Ovary (tissue), 9 donors: ENCODE measurements around the gene DNAL4. TPM values are rescaled to one million over a fixed set of nuclear protein-coding genes. Genes with fewer than 3 reads are reported as not detected.

Experiments
- DNase-seq, 5 donors: peaks; one replicate each; pipeline ENCODE4 v3.0.0-alpha.2; 2019 to 2020
- H3K27ac ChIP-seq, 2 donors: fragments of 200-600 bp; one replicate each; pipeline versions ENCODE4 v1.5.1 to v1.8.0; 2019 to 2022
- H3K27me3 ChIP-seq: fragments of 200-600 bp; one replicate; pipeline ENCODE4 v1.8.0; 2022
- H3K36me3 ChIP-seq: fragments of 200-600 bp; sonication (generic); one replicate; pipeline ENCODE4 v1.5.1; 2019
- H3K4me1 ChIP-seq: one replicate; pipeline ENCODE4 v1.8.1; 2013; ENCODE audit warnings: mild to moderate bottlenecking, moderate library complexity; ENCODE audit not compliant: insufficient read depth
- H3K4me3 ChIP-seq: fragments of 200-600 bp; sonication (generic); one replicate; pipeline ENCODE4 v1.5.1; 2017
- H3K9me3 ChIP-seq, 2 donors: fragments of 200-600 bp in 1 of 2; sonication (generic) in 1 of 2; one replicate each; pipeline versions ENCODE4 v1.5.1 to v1.8.1; 2013 to 2019; ENCODE audit warnings: mild to moderate bottlenecking in 1 of 2, moderate library complexity in 1 of 2
- EP300 ChIP-seq: sonication (generic); formaldehyde crosslinking; IDR thresholded peaks from one replicate; pipeline ENCODE4 v1.6.1; 2017; ENCODE audit warnings: antibody characterized with exemption
- POLR2A ChIP-seq: fragments of 450-650 bp; IDR thresholded peaks from one replicate; pipeline ENCODE4 v1.6.1; 2017; ENCODE audit warnings: antibody characterized with exemption, mild to moderate bottlenecking, moderate library complexity
- WGBS, 3 donors: extraction: QIAGEN DNeasy Blood & Tissue Kit in 1 of 3; methylation state at CpG; one replicate each; pipeline versions ENCODE4 v1.1.5 to v1.1.7; 2013 to 2017; 5-methylcytosine and 5-hydroxymethylcytosine counted together
- intact Hi-C, 4 donors: fragments of 100-400 bp; cut with DNase I; formaldehyde crosslinking; loops; one replicate each; pipeline versions ENCODE4 v1.11.0 to v1.15.1; 2022 to 2023
- polyA plus RNA-seq, 2 donors: library from polyadenylated mRNA; stranded (reverse); fragments of 200-250 nt in 1 of 2; fragments of 350-450 nt in 1 of 2; fragmentation: Illumina TruSeq in 1 of 2; extraction: RNeasy Lipid Tissue Mini Kit (QIAGEN cat#74804) in 1 of 2; gene quantifications; one replicate each; pipeline ENCODE4 v1.2.3, GENCODE V29; 2013 to 2014
- total RNA-seq, 7 donors: library from RNA; depleted of rRNA in 2 of 7; stranded (reverse); fragments of >200 nt in 2 of 7; fragmentation: NEBNext Ultra II Directional in 3 of 7; extraction: Animal tissue kit (Norgen Biotek cat#: 25700) in 3 of 7; gene quantifications; one replicate each; pipeline versions ENCODE4 v1.1.0 to v1.2.4, GENCODE V29; 2016 to 2023
- TF ChIP-seq, protein P1 (sequence below), 3 donors: fragments of 450-650 bp in 2 of 3; fragments of 200-600 bp in 1 of 3; IDR thresholded peaks; one replicate each; pipeline versions ENCODE4 v1.5.1 to v1.8.0; 2016 to 2022; ENCODE audit warnings: antibody characterized with exemption in 3 of 3, mild to moderate bottlenecking in 1 of 3
- donor health status: DM: no; HTN: no; CAD: no; lungs with moderate emphysema.
- donor health status: DM: no; HTN: no; CAD: no.
- donor health status: Bipolar disorder and iron deficiency.
- donor health status: DM: yes; HTN: yes; CAD: no.
- donor health status: DM: no; HTN: no; CAD: no.
- donor health status: DM: yes; HTN: yes; CAD: no.

The DNAL4 gene
- total and polyA plus RNA-seq, 9 donors, result 12.1 to 26.4 (median 16.3) TPM

DNA sequence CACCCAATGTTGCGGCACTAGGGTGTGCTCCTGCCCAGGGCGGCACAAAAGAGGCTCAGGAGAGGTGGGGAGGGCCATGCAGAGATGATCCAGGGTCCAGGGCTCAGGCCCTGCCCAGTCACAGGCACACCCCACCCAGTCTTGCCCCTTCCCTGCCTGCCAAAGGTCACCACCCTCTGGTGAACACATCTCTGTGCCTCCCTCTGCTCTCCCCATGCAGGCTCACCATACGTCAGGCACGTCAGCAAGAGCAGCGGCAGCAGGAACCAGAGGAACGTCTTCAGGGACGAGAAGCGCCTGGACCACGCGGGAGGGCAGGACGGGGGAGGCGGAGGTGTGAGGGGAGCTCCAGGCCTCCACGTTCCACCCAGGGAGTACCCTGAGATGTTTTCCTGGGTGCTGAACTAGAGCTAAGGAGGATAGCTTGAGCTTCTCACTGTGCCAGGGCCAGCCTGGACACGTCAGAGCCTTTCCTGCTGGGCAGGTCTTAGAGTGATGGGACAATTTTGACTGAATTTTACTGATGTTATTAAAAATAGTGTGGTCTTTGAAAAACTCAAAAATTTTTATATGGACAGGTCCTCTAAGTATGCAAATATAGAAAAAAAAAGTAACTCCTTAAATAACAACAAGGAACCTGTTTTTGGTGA lies 45.3 kb downstream of the DNAL4 start:
- TF ChIP-seq EP300 (no peak), POLR2A (no peak)
- TF ChIP-seq, protein P1, sequence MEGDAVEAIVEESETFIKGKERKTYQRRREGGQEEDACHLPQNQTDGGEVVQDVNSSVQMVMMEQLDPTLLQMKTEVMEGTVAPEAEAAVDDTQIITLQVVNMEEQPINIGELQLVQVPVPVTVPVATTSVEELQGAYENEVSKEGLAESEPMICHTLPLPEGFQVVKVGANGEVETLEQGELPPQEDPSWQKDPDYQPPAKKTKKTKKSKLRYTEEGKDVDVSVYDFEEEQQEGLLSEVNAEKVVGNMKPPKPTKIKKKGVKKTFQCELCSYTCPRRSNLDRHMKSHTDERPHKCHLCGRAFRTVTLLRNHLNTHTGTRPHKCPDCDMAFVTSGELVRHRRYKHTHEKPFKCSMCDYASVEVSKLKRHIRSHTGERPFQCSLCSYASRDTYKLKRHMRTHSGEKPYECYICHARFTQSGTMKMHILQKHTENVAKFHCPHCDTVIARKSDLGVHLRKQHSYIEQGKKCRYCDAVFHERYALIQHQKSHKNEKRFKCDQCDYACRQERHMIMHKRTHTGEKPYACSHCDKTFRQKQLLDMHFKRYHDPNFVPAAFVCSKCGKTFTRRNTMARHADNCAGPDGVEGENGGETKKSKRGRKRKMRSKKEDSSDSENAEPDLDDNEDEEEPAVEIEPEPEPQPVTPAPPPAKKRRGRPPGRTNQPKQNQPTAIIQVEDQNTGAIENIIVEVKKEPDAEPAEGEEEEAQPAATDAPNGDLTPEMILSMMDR (IDR thresholded peaks at IDR 0.05), result no peak
- Histone ChIP-seq H3K9me3 (no peaks in the 10 kb centered on the region), H3K36me3 (no peaks in the 10 kb centered on the region), H3K4me1 (peaks cover 3% of the 10 kb centered on the region), H3K27me3 (no peaks in the 10 kb centered on the region), H3K27ac (no peak overlapping the region), H3K4me3 (no peak overlapping the region)
- intact Hi-C loops, result no loop called here
- 66 to 71% (median 70%) methylated on average over 14 of the region's 14 CpGs for WGBS, 3 donors
- DNase-seq, result no peak

DNA sequence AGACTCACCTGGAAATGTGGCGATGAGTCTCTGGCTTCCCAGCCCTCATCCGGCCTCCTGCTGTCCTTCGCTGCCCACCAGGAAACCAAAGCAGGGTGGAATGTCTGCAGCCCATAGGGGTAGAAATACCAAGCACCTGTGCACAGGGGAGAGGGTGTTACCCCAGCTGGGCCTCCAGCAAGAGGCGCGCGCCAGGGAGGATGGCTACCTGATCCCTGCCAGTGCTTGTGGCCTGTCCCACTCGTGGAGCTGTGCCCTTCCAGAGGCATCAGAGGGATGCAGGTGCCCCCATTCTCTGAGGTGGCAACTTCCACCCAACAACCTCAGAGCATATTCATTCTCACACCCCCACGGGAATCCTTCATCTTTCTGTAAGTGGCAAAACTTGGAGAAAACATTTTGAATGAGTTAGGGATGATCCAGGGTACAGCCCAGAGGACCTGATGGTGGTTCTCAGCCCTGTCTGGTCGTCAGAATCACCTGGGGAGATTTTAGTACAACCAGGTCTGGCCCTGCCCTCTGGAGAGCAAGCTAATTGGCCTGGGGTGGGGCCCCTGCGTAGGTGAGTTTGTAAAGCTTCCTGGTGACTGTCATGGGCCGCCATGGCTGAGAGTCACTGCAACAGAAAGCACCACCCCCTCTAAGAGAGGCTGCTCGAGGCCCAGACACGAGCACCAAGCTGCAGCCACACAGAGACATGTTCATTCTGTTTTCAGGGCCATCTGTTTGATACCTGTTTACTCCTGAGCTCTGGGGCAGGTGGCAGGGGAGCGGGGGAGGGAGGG lies 48.1 kb downstream of the DNAL4 start:
- no peak overlapping the region for H3K4me3 ChIP-seq
- no peak for DNase-seq
- no peaks in the 10 kb centered on the region for H3K36me3 ChIP-seq
- intact Hi-C loops, result no loop called here
- no peaks in the 10 kb centered on the region for H3K27me3 ChIP-seq
- no peak overlapping the region for H3K27ac ChIP-seq
- H3K4me1 ChIP-seq, result peaks cover 3% of the 10 kb centered on the region
- TF ChIP-seq, protein P1 (IDR thresholded peaks at IDR 0.05), result no peak
- TF ChIP-seq POLR2A (no peak), EP300 (no peak)
- H3K9me3 ChIP-seq, result no peaks in the 10 kb centered on the region
- WGBS, 3 donors, result 89 to 93% (median 90%) methylated on average over 14 of the region's 14 CpGs

DNA sequence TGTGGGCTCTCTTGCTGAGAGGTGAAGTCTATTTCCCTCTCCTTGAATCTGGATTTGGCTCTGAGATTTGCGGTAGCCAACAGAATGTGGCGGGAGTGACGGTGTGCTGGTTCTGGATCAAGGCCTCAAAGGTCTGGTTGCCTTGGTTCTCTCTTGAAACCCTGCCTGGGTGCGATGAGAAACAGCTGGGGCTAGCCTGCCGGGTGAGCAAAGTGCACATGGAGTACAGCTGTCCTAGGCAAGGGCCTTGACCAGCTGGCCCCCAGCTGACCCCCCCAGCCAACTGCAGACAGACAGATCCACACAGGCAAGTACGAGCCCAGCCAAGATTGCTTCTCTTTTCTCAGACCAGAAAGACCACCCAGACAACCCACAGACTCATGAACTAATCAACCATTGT lies 49.0 kb downstream of the DNAL4 start:
- WGBS, 3 donors, result 12 to 37% (median 22%) methylated on average over 6 of the region's 6 CpGs
- peak in 2 of 5 donors; percentile 55 to 78 for DNase-seq
- no peaks in the 10 kb centered on the region for H3K27me3 ChIP-seq
- no peak overlapping the region for H3K27ac ChIP-seq
- no peaks in the 10 kb centered on the region for H3K36me3 ChIP-seq
- no peaks in the 10 kb centered on the region for H3K9me3 ChIP-seq
- H3K4me1 ChIP-seq, result peaks cover 3% of the 10 kb centered on the region
- no peak overlapping the region for H3K4me3 ChIP-seq
- intact Hi-C loops, result no loop called here
- TF ChIP-seq, protein P1 (IDR thresholded peaks at IDR 0.05), result no peak
- no peak for TF ChIP-seq EP300
- no peak for TF ChIP-seq POLR2A

DNA sequence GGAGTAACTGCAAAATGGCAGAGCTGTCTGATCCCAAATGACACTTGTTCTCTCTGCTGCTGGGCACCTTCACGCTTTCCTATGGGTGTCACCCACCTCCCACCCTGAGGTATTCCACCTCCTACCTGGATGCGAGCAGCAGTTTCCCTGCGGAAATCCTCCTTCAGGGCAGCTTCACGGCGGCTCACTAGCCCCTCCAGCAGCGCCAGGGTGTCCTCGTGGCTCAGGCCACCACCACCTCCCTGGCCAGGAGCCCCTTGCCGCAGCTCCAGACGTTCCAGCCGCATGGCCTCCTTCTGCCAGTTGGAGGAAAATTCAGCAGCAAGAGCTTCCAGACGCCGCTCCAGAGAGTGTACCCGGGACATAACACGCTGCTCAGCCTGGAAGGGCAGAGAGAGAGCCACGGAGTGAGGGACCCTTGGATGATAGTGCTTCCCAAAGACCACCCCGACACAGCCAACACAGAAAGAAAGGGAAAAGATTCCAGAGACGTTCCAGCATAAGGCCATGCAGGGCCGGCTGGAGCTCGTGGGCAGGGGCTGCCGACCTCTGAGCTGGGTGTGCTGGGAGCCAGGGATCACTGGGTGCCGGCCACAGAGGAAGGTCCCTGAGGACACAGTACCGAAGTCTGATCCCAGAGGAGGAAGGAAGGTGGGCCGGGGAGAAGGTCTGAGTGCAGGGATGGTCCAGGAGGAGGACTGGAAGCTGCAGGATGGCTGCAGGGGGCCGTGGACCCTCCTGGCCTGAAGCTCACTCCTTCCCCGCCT lies 51.6 kb downstream of the DNAL4 start:
- H3K4me1 ChIP-seq, result peaks cover 3% of the 10 kb centered on the region
- H3K27ac ChIP-seq, result no peak overlapping the region
- no peak for DNase-seq
- H3K36me3 ChIP-seq, result no peaks in the 10 kb centered on the region
- H3K9me3 ChIP-seq, result no peaks in the 10 kb centered on the region
- TF ChIP-seq, protein P1 (IDR thresholded peaks at IDR 0.05), result no peak
- TF ChIP-seq POLR2A (no peak), EP300 (no peak)
- WGBS, 3 donors, result 88 to 93% (median 92%) methylated on average over 25 of the region's 25 CpGs
- H3K4me3 ChIP-seq, result no peak overlapping the region
- intact Hi-C loops, result no loop called here
- no peaks in the 10 kb centered on the region for H3K27me3 ChIP-seq
